ENCODE data around the gene RFC4.
"Not testable (repeated sequence)": the region's sequence is repeated elsewhere in the genome, so short reads cannot be mapped to it uniquely, and the experiment has no call there.

Gene RFC4

GRCh38 chr3:186824430-186825139 is 18.3 kb upstream of the RFC4 start:
- peak in 1 of 2 experiments; percentile 30 for DNase-seq

- no peak for DNase-seq
Measured at GRCh38 chr3:186823386-186823785, 17.1 kb upstream of the RFC4 start.

- DNase-seq: peak in 1 of 2 experiments; percentile 13
Measured at GRCh38 chr3:186822388-186822759, 16.1 kb upstream of the RFC4 start.

- no peak for DNase-seq
Measured at GRCh38 chr3:186821429-186822387, 15.4 kb upstream of the RFC4 start.

- DNase-seq: no peak
Measured at GRCh38 chr3:186818956-186819355, 12.7 kb upstream of the RFC4 start.

- DNase-seq: no peak
Measured at GRCh38 chr3:186818516-186818915, 12.2 kb upstream of the RFC4 start.

GRCh38 chr3:186815435-186815834 is 9.2 kb upstream of the RFC4 start:
- DNase-seq: no peak

GRCh38 chr3:186814100-186814499 is 7.8 kb upstream of the RFC4 start:
- DNase-seq: no peak

- DNase-seq: not testable (repeated sequence)
Measured at GRCh38 chr3:186811313-186811712, 5.0 kb upstream of the RFC4 start.

- no peak for DNase-seq
Measured at GRCh38 chr3:186810336-186810996, 4.2 kb upstream of the RFC4 start.

- DNase-seq: no peak
Measured at GRCh38 chr3:186807231-186807630, 949 bp upstream of the RFC4 start.

GRCh38 chr3:186803447-186803846 is 2.8 kb downstream of the RFC4 start:
- DNase-seq: not testable (repeated sequence)

GRCh38 chr3:186802701-186803100 is 3.6 kb downstream of the RFC4 start:
- DNase-seq: peak in 1 of 2 experiments; percentile 8

- DNase-seq: no peak
Measured at GRCh38 chr3:186800285-186800684, 6.0 kb downstream of the RFC4 start.

GRCh38 chr3:186798239-186798874 is 7.9 kb downstream of the RFC4 start:
- no peak for DNase-seq

GRCh38 chr3:186790261-186790981 is 15.9 kb downstream of the RFC4 start:
- peak; percentile 70 to 72 for DNase-seq

GRCh38 chr3:186789554-186790260 is 16.6 kb downstream of the RFC4 start:
- DNase-seq: no peak

GRCh38 chr3:186788482-186789370 is 17.6 kb downstream of the RFC4 start:
- no peak for DNase-seq

- DNase-seq: no peak
Measured at GRCh38 chr3:186787642-186788481, 18.4 kb downstream of the RFC4 start.
